Astrocyte (in vitro differentiated cells and primary cell): ENCODE measurements around the gene MPC1. TPM values are rescaled to one million over a fixed set of nuclear protein-coding genes. Genes with fewer than 3 reads are reported as not detected.
A peak's percentile ranks its signal among the peaks of the same experiment; 100 is the strongest.
"Not testable (repeated sequence)": the region's sequence is repeated elsewhere in the genome, so short reads cannot be mapped to it uniquely, and the experiment has no call there.

Experiments
- DNase-seq: peaks from one replicate; pipeline ENCODE4 v3.0.0-alpha.2; 2010; ENCODE audit warnings: low read depth
- FAIRE-seq: peaks from 2 replicates; lab custom pipeline; 2011; peaks lifted over from hg19 to GRCh38; lab: Jason Lieb, UNC
- H2AFZ ChIP-seq: 2 replicates; pipeline ENCODE4 v1.6.0; 2012; ENCODE audit warnings: low read depth, low read length, inconsistent platforms
- H3K27ac ChIP-seq: 2 replicates; pipeline ENCODE4 v1.5.1; 2011; ENCODE audit warnings: low read depth, low read length, inconsistent platforms
- H3K27me3 ChIP-seq: 2 replicates; pipeline ENCODE4 v1.6.0; 2011; ENCODE audit warnings: low read length, inconsistent platforms; ENCODE audit not compliant: insufficient read depth
- H3K36me3 ChIP-seq: 2 replicates; pipeline ENCODE4 v1.5.1; 2011; ENCODE audit warnings: low read length, inconsistent platforms; ENCODE audit not compliant: insufficient read depth
- H3K4me1 ChIP-seq: 2 replicates; pipeline ENCODE4 v1.5.1; 2011; ENCODE audit warnings: low read length, inconsistent platforms; ENCODE audit not compliant: insufficient read depth
- H3K4me2 ChIP-seq: 2 replicates; pipeline ENCODE4 v1.6.0; 2012; ENCODE audit warnings: low read length, inconsistent platforms
- H3K4me3 ChIP-seq: 2 replicates; pipeline ENCODE4 v1.5.1; 2011; ENCODE audit warnings: low read depth, mild to moderate bottlenecking, low read length, inconsistent platforms; ENCODE audit not compliant: insufficient read depth
- H3K79me2 ChIP-seq: 2 replicates; pipeline ENCODE4 v1.6.0; 2012; ENCODE audit warnings: mild to moderate bottlenecking, low read length, inconsistent platforms; ENCODE audit not compliant: insufficient read depth
- H3K9ac ChIP-seq: 2 replicates; pipeline ENCODE4 v1.6.0; 2012; ENCODE audit warnings: mild to moderate bottlenecking, low read length, inconsistent platforms
- H3K9me3 ChIP-seq: 2 replicates; pipeline ENCODE4 v1.5.1; 2012; ENCODE audit warnings: low read depth, mild to moderate bottlenecking, low read length, inconsistent platforms; ENCODE audit not compliant: insufficient read depth
- H4K20me1 ChIP-seq: 2 replicates; pipeline ENCODE4 v1.6.0; 2012; ENCODE audit warnings: low read length, inconsistent platforms; ENCODE audit not compliant: insufficient read depth
- H3K27ac Mint-ChIP-seq: one replicate; pipeline ENCODE4 v1.8.0; 2021; ENCODE audit warnings: mild to moderate bottlenecking, mixed read lengths; ENCODE audit not compliant: unreplicated experiment
- H3K27me3 Mint-ChIP-seq: one replicate; pipeline ENCODE4 v1.8.0; 2021; ENCODE audit warnings: low read depth, mixed read lengths; ENCODE audit not compliant: unreplicated experiment
- H3K36me3 Mint-ChIP-seq: one replicate; pipeline ENCODE4 v1.8.0; 2021; ENCODE audit warnings: low read depth, mixed read lengths; ENCODE audit not compliant: unreplicated experiment
- H3K4me1 Mint-ChIP-seq: one replicate; pipeline ENCODE4 v1.8.0; 2021; ENCODE audit warnings: low read depth, mixed read lengths; ENCODE audit not compliant: unreplicated experiment
- H3K4me3 Mint-ChIP-seq: one replicate; pipeline ENCODE4 v1.8.0; 2021; ENCODE audit warnings: mild to moderate bottlenecking, moderate library complexity, mixed read lengths; ENCODE audit not compliant: unreplicated experiment
- H3K9me3 Mint-ChIP-seq: one replicate; pipeline ENCODE4 v1.8.0; 2021; ENCODE audit warnings: mild to moderate bottlenecking, mixed read lengths; ENCODE audit not compliant: unreplicated experiment
- CTCF ChIP-seq: IDR thresholded peaks from 2 replicates; pipeline ENCODE4 v1.5.1; 2011; ENCODE audit warnings: low read depth, mild to moderate bottlenecking, inconsistent platforms, low read length, moderate library complexity; ENCODE audit not compliant: insufficient read depth
- EZH2 ChIP-seq: IDR thresholded peaks from 2 replicates; pipeline ENCODE4 v1.6.1; 2012; ENCODE audit warnings: mild to moderate bottlenecking, low read length, inconsistent platforms; ENCODE audit not compliant: insufficient read depth
- total RNA-seq: library from RNA; stranded (reverse); gene quantifications from 2 replicates; pipeline ENCODE4 v1.2.1, GENCODE V29; 2021

MPC1 gene
- total RNA-seq, 1 donor from 2014 or later: 47.4 TPM

DNA sequence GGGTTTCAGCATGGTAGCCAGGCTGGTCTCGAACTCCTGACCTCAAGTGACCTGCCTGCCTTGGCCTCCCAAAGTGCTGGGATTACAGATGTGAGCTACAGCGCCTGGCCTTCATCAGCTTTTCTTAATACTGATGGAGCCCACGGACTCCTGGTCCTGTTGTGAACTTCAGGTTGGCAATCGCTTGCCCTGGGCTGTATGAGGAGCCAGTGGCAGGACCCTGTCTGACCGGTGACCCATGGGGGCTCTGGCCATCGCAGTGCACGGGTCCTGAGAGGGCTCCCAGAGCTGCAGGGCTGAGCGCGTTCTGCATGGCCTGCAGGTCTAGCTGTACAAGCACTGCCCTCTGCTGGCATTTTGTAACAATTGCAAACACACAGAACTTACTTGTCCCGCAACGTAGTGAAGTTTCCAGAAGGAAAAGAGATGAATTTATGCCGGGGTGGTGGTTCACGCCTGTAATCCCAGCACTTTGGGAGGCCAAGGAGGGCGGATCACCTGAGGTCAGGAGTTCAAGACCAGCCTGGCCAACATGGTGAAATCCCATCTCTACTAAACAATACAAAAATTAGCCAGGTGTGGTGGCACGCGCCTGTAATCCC is 18.0 kb upstream of the MPC1 start:
- H3K36me3 ChIP-seq, H3K4me3 ChIP-seq, H3K4me1 Mint-ChIP-seq, H3K9ac ChIP-seq, H2AFZ ChIP-seq, H3K27me3 ChIP-seq, H3K27ac ChIP-seq, H3K36me3 Mint-ChIP-seq, H3K27ac Mint-ChIP-seq, H3K4me3 Mint-ChIP-seq, H4K20me1 ChIP-seq, H3K9me3 Mint-ChIP-seq, H3K9me3 ChIP-seq, H3K4me1 ChIP-seq, H3K79me2 ChIP-seq, H3K4me2 ChIP-seq: not testable (repeated sequence)
- peak; percentile 61 for TF ChIP-seq CTCF
- DNase-seq (peak; percentile 57), FAIRE-seq (peak; percentile 63)
- peaks cover 10% of the 10 kb centered on the region for H3K27me3 Mint-ChIP-seq

DNA sequence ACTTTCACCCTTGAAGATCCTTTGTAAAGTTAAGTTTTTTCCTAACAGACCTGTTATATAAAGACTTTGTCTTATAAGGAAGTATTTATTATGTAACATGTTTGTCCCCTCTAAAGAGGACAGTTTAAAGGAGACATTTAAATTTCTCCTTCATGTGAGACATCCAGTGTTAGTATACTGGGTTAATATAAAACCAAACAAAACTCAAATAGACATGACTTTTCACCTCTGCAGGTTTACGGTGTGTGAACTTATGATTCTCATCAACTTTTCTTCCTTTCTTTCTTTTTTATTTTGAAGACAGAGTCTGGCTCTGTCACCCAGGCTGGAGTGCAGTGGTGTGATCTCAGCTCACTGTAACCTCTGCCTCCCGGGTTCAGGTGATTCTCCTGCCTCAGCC is 17.4 kb upstream of the MPC1 start:
- H3K36me3 Mint-ChIP-seq: no peaks in the 10 kb centered on the region
- Histone ChIP-seq H3K9ac (no peak overlapping the region), H3K27ac (no peak overlapping the region), H3K4me1 (no peaks in the 10 kb centered on the region), H3K4me2 (no peak overlapping the region), H3K36me3 (no peaks in the 10 kb centered on the region), H4K20me1 (no peaks in the 10 kb centered on the region), H3K79me2 (no peaks in the 10 kb centered on the region), H2AFZ (no peak overlapping the region), H3K4me3 (no peak overlapping the region), H3K27me3 (peaks cover 2% of the 10 kb centered on the region), H3K9me3 (peaks cover 5% of the 10 kb centered on the region)
- H3K27me3 Mint-ChIP-seq: peaks cover 15% of the 10 kb centered on the region
- DNase-seq (no peak), FAIRE-seq (no peak)
- H3K4me3 Mint-ChIP-seq: no peak overlapping the region
- H3K4me1 Mint-ChIP-seq: peaks cover 4% of the 10 kb centered on the region
- TF ChIP-seq CTCF: no peak
- no peak for TF ChIP-seq EZH2
- H3K9me3 Mint-ChIP-seq: peaks cover 5% of the 10 kb centered on the region
- H3K27ac Mint-ChIP-seq: no peak overlapping the region

- Histone ChIP-seq H3K27me3 (peaks cover 6% of the 10 kb centered on the region), H3K4me1 (no peaks in the 10 kb centered on the region), H4K20me1 (no peaks in the 10 kb centered on the region), H2AFZ (no peak overlapping the region), H3K79me2 (no peaks in the 10 kb centered on the region), H3K4me2 (no peak overlapping the region), H3K36me3 (no peaks in the 10 kb centered on the region), H3K4me3 (no peak overlapping the region), H3K9ac (no peak overlapping the region), H3K27ac (no peak overlapping the region), H3K9me3 (peaks cover 5% of the 10 kb centered on the region)
- Mint-ChIP-seq H3K27ac (no peak overlapping the region), H3K4me3 (no peak overlapping the region), H3K27me3 (peaks cover 29% of the 10 kb centered on the region), H3K4me1 (peaks cover 4% of the 10 kb centered on the region), H3K36me3 (no peaks in the 10 kb centered on the region), H3K9me3 (peaks cover 5% of the 10 kb centered on the region)
- DNase-seq: no peak
- TF ChIP-seq CTCF (no peak), EZH2 (no peak)
- FAIRE-seq: no peak
These were observed 15.6 kb upstream of the MPC1 start for GRCh38 chr6:166398348-166398747.
